IPS-15b (cell line): Measurements from ENCODE around the gene ARHGAP26.
"Not testable (repeated sequence)": the region's sequence is repeated elsewhere in the genome, so short reads cannot be mapped to it uniquely, and the experiment has no call there.

Experiments used
- H3K27me3 ChIP-seq: one replicate; pipeline ENCODE4 v1.6.1; 2013; ENCODE audit warnings: low read length; ENCODE audit not compliant: control insufficient read depth, insufficient read depth
- H3K36me3 ChIP-seq: one replicate; pipeline ENCODE4 v1.6.1; 2013; ENCODE audit warnings: low read length; ENCODE audit not compliant: control insufficient read depth, insufficient read depth
- H3K4me1 ChIP-seq: one replicate; pipeline ENCODE4 v1.6.1; 2013; ENCODE audit warnings: mild to moderate bottlenecking, low read length; ENCODE audit not compliant: control insufficient read depth, insufficient read depth
- H3K4me3 ChIP-seq: one replicate; pipeline ENCODE4 v1.5.1; 2013; ENCODE audit warnings: low read depth, low read length
- H3K9ac ChIP-seq: one replicate; pipeline ENCODE4 v1.6.1; 2013; ENCODE audit warnings: low read depth, mild to moderate bottlenecking, low read length
- H3K9me3 ChIP-seq: one replicate; pipeline ENCODE4 v1.6.1; 2013; ENCODE audit warnings: mild to moderate bottlenecking, low read length; ENCODE audit not compliant: control insufficient read depth, insufficient read depth

ARHGAP26 gene

GRCh38 chr5:142911775-142912174 is 141.6 kb downstream of the ARHGAP26 start:
- H3K27me3 ChIP-seq: no peaks in the 10 kb centered on the region
- no peaks in the 10 kb centered on the region for H3K36me3 ChIP-seq
- no peaks in the 10 kb centered on the region for H3K4me1 ChIP-seq
- H3K9ac ChIP-seq: no peak overlapping the region
- no peaks in the 10 kb centered on the region for H3K9me3 ChIP-seq
- no peak overlapping the region for H3K4me3 ChIP-seq

DNA sequence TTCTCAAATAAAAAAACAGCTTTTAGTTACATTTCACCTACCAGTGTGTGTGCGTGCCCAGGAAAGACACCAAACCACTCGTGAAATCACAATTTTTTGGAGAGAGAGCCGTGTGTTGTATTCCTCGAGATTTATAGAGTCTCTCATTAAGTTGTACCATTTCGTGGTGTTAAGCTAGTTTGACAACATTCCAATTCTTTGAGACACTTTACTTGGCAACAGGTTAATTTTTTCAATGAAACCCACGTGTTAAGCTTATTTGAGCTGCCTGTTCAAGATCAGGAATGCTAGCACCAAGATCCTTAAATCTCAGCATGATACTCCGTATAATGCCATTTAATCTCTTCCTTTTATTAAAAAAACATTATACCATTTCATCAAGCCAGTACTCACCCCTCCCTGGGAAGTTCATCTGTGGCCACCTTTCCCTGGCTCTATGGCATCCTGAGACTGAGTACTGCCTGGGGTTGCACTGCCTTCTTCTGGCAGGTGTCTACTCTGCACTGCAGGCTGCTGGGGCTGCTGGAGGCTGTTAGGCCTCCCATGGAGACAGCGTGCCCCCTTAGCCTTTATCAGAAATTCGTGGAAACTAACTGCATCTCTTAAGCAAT is 143.7 kb downstream of the ARHGAP26 start:
- Histone ChIP-seq H3K36me3 (no peaks in the 10 kb centered on the region), H3K4me1 (no peaks in the 10 kb centered on the region), H3K9me3 (no peaks in the 10 kb centered on the region), H3K9ac (no peak overlapping the region), H3K27me3 (no peaks in the 10 kb centered on the region), H3K4me3 (no peak overlapping the region)

DNA sequence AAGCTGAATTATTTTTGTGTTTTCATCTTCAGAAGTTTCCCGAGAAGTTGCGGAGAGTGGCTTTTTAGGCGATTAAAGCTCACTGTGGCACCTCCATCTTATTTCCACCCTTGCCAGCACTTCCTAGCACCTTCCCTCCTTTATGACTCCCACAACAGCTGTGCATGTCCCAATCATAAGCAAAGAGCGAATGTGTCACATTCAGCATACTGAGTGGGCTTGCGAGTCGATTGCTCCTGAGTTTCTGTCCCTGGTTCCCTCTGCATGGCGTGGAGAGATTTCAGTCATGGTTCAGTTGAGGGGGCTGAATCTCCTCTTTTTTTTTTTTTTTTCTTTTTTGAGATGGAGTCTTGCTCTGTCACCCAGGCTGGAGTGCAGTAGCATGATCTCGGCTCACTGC is 144.9 kb downstream of the ARHGAP26 start:
- no peak overlapping the region for H3K4me3 ChIP-seq
- H3K9ac ChIP-seq: no peak overlapping the region
- H3K9me3 ChIP-seq: no peaks in the 10 kb centered on the region
- no peaks in the 10 kb centered on the region for H3K4me1 ChIP-seq
- H3K36me3 ChIP-seq: no peaks in the 10 kb centered on the region
- no peaks in the 10 kb centered on the region for H3K27me3 ChIP-seq

DNA sequence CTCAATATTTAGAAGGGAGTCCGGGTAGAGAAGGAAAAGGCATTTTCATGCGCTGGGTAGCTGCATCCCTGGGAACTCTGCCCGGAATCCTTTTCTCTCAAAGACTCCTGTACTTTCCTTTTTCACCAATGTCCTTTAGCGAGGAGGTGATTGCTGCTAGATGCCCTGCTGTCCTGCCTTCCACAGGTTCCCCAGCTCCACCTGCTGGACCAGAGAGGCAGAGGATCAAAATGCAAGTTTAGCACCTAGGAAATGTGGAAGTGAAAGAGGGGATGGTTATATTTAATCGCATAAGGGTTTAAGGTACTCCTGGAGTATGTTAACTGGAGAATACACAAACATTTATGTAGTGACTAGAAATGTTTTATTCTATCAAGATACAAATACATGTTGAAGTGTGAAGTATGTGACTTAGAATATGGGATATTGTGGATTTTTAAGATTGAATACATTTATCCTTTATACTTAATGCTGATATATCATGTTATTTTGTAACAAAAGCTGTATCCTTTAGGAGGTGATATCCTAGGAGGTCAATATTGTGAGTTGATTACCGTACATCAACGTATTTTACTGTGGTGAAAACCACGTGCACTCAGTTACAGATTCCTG is 145.7 kb downstream of the ARHGAP26 start:
- H3K36me3 ChIP-seq: no peaks in the 10 kb centered on the region
- H3K9ac ChIP-seq: no peak overlapping the region

GRCh38 chr5:142918959-142919635 is 148.9 kb downstream of the ARHGAP26 start:
- Histone ChIP-seq H3K27me3 (no peaks in the 10 kb centered on the region), H3K36me3 (no peaks in the 10 kb centered on the region), H3K4me1 (no peaks in the 10 kb centered on the region), H3K4me3 (no peak overlapping the region), H3K9me3 (no peaks in the 10 kb centered on the region), H3K9ac (no peak overlapping the region)

More for the DNA sequence above, 145.7 kb downstream of the ARHGAP26 start:
- Histone ChIP-seq H3K27me3 (no peaks in the 10 kb centered on the region), H3K4me1 (no peaks in the 10 kb centered on the region), H3K4me3 (no peak overlapping the region), H3K9me3 (no peaks in the 10 kb centered on the region)

GRCh38 chr5:142920849-142921612 is 150.9 kb downstream of the ARHGAP26 start:
- H3K27me3 ChIP-seq: no peaks in the 10 kb centered on the region
- H3K36me3 ChIP-seq: no peaks in the 10 kb centered on the region
- H3K4me3 ChIP-seq: no peak overlapping the region
- no peak overlapping the region for H3K9ac ChIP-seq
- no peaks in the 10 kb centered on the region for H3K9me3 ChIP-seq
- H3K4me1 ChIP-seq: no peaks in the 10 kb centered on the region

DNA sequence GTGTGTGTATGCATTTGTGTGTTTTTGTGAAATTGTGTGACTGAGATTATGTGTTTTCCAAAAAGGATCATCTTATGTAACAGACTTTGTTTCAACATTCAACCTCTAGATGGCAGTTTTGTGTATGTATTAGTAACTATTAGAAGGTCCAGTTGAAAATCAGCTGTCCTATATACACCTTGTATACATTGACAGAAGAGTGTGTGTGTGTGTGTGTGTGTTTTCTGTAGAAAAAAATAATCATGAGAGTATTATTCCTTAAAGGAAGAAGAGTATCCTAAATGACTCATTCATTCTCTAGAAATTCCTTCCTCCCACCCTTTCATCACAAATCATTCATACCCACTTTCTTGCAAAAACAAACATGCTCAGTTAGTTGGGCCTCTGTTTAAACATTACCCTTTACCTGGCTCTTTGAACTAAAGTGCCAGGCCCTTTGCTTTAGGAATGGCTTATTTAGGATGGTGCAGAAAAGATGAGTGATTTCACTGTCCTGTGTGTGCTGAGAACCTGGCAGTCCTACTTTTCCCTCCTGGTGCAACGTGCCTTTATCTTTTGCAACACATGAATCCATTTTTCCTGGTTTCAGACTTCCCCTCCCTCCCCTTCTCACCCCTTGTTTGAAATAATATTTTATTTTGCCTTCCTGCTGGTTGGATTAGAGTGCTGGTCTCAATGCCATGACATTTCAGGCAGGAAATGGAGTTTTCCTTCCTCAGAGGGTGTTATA is 152.2 kb downstream of the ARHGAP26 start:
- no peaks in the 10 kb centered on the region for H3K27me3 ChIP-seq
- no peak overlapping the region for H3K4me3 ChIP-seq
- no peak overlapping the region for H3K9ac ChIP-seq
- no peaks in the 10 kb centered on the region for H3K36me3 ChIP-seq
- H3K9me3 ChIP-seq: no peaks in the 10 kb centered on the region
- H3K4me1 ChIP-seq: no peaks in the 10 kb centered on the region

GRCh38 chr5:142924135-142924883 is 154.1 kb downstream of the ARHGAP26 start:
- Histone ChIP-seq H3K9ac (no peak overlapping the region), H3K36me3 (no peaks in the 10 kb centered on the region), H3K4me1 (no peaks in the 10 kb centered on the region), H3K27me3 (no peaks in the 10 kb centered on the region), H3K4me3 (no peak overlapping the region), H3K9me3 (no peaks in the 10 kb centered on the region)

GRCh38 chr5:142925795-142926194 is 155.6 kb downstream of the ARHGAP26 start:
- no peaks in the 10 kb centered on the region for H3K36me3 ChIP-seq
- no peak overlapping the region for H3K4me3 ChIP-seq
- no peak overlapping the region for H3K9ac ChIP-seq
- no peaks in the 10 kb centered on the region for H3K27me3 ChIP-seq
- no peaks in the 10 kb centered on the region for H3K9me3 ChIP-seq
- no peaks in the 10 kb centered on the region for H3K4me1 ChIP-seq

DNA sequence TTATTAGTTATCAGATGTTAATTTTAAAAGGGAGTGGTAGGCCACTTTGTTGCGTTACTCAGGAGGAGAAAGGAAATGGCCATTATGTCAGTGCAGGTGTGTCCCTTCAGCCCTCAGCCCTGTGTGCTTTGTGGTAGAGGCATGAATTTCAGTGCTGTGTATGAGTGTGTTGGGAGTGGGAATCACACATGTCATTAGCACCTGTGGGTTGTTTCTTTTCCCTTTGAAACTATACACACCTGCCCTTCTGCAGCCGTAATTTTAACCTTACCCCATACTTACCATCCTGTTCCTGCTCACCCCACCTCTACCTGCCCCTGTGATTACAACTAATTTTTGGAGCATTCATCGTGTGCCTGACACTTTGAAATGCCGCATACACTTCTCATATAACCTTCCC is 156.4 kb downstream of the ARHGAP26 start:
- Histone ChIP-seq H3K4me3 (no peak overlapping the region), H3K9me3 (no peaks in the 10 kb centered on the region), H3K4me1 (no peaks in the 10 kb centered on the region), H3K27me3 (no peaks in the 10 kb centered on the region), H3K9ac (no peak overlapping the region), H3K36me3 (no peaks in the 10 kb centered on the region)

- not testable (repeated sequence) for H3K4me3 ChIP-seq, H3K9ac ChIP-seq, H3K27me3 ChIP-seq, H3K4me1 ChIP-seq, H3K36me3 ChIP-seq, H3K9me3 ChIP-seq
Observed at GRCh38 chr5:142928999-142929398, 158.8 kb downstream of the ARHGAP26 start.
